Transverse colon (tissue), 4 donors: ENCODE measurements around the gene GNAQ. TPM values are rescaled to one million over a fixed set of nuclear protein-coding genes. Genes with fewer than 3 reads are reported as not detected.
A peak's percentile ranks its signal among the peaks of the same experiment; 100 is the strongest.
"Not testable (repeated sequence)": the region's sequence is repeated elsewhere in the genome, so short reads cannot be mapped to it uniquely, and the experiment has no call there.

ENCODE experiments used
- DNase-seq: peaks from one replicate; pipeline ENCODE4 v3.0.0-alpha.2; 2019
- H3K27ac ChIP-seq, 4 donors: fragments of 200-600 bp; sonication (generic); 2 replicates each; pipeline ENCODE4 v1.5.1; 2016 to 2018; ENCODE audit warnings: inconsistent platforms in 4 of 4
- H3K27me3 ChIP-seq: fragments of 200-600 bp; sonication (generic); 2 replicates; pipeline ENCODE4 v1.5.1; 2017; ENCODE audit warnings: inconsistent platforms
- H3K36me3 ChIP-seq, 4 donors: fragments of 200-600 bp; sonication (generic); 2 replicates each; pipeline ENCODE4 v1.5.1; 2017 to 2019; ENCODE audit warnings: inconsistent platforms in 4 of 4
- H3K4me1 ChIP-seq, 4 donors: fragments of 200-600 bp; sonication (generic); 2 replicates each; pipeline ENCODE4 v1.5.1; 2017 to 2020; ENCODE audit warnings: inconsistent platforms in 4 of 4
- H3K4me3 ChIP-seq, 4 donors: fragments of 200-600 bp; sonication (generic); 1 replicate in 1 of 4; 2 replicates in 3 of 4; pipeline versions ENCODE4 v1.5.1 to v1.6.1; 2017 to 2019; ENCODE audit warnings: inconsistent platforms in 4 of 4
- H3K9me3 ChIP-seq, 2 donors: fragments of 200-600 bp; sonication (generic); 2 replicates each; pipeline ENCODE4 v1.5.1; 2017 to 2019; ENCODE audit warnings: inconsistent platforms in 2 of 2
- EP300 ChIP-seq: sonication (generic); formaldehyde crosslinking; IDR thresholded peaks from one replicate; pipeline ENCODE4 v1.6.1; 2017; ENCODE audit warnings: antibody characterized with exemption, low read depth
- POLR2A ChIP-seq: fragments of 450-650 bp; IDR thresholded peaks from one replicate; pipeline ENCODE4 v1.6.1; 2016; ENCODE audit warnings: antibody characterized with exemption, mild to moderate bottlenecking, moderate library complexity
- POLR2AphosphoS5 ChIP-seq, 3 donors: sonication (generic); formaldehyde crosslinking; IDR thresholded peaks; one replicate each; pipeline ENCODE4 v1.6.1; 2016; ENCODE audit warnings: antibody characterized with exemption in 3 of 3
- WGBS, 2 donors: methylation state at CpG; one replicate each; pipeline ENCODE4 v1.1.5; 2018; ENCODE audit warnings: low coverage in 1 of 2; 5-methylcytosine and 5-hydroxymethylcytosine counted together
- in situ Hi-C, 4 donors: fragments of 200-750 bp; cut with MboI; loops; one replicate each; pipeline versions ENCODE4 v1.15.0 to v1.15.1; 2017; ENCODE audit warnings: low sequenced_read_pairs in 3 of 4, low pct_ligation_motif_present in 1 of 4, low pct_unique_long_range_greater_than_20kb in 1 of 4
- intact Hi-C: fragments of 100-400 bp; cut with DNase I; formaldehyde crosslinking; loops from one replicate; pipeline ENCODE4 v1.15.1; 2023; ENCODE audit warnings: low total_unique reads
- total RNA-seq, 4 donors: library from RNA; depleted of rRNA; stranded (reverse); fragments of >200 nt; gene quantifications; one replicate each; pipeline ENCODE4 v1.1.0, GENCODE V29; 2016
- TF ChIP-seq, protein P1 (sequence below), 5 experiments: fragments of 200-600 bp in 3 of 5; fragments of 450-650 bp in 2 of 5; sonication (generic) in 3 of 5; IDR thresholded peaks; 1 replicate in 2 of 5; 2 replicates in 3 of 5; pipeline ENCODE4 v1.5.1; 2016 to 2017; ENCODE audit warnings: antibody characterized with exemption in 5 of 5, inconsistent platforms in 3 of 5, mild to moderate bottlenecking in 2 of 5, moderate library complexity in 1 of 5

GNAQ gene
- total RNA-seq, 4 donors from 2014 or later: 36.3 to 54.9 (median 47.1) TPM

DNA sequence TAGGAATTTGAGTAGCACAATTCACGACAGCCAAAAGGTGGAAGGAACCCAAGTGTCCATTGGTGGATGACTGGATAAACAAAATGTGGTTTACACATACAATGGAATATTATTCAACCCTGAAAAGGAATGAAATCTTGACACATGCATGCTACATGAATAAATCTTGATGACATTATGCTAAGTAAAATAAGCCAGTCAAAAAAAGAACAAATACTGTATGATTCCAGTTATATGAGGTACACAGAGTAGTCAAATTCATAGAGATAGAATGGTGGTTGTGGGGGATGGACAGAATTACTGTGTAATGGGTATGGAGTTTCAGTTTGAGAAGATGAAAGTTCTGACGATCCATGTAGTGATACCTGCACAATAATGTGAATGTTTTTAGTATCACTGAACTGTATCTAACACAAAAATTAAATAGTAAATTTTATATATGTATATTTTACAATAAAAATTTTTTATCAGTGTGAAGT lies 265.8 kb downstream of the GNAQ start:
- 69 to 76% methylated on average over 2 of the region's 2 CpGs for WGBS, 2 donors
- H3K4me3 ChIP-seq: no peak overlapping the region
- H3K27ac ChIP-seq: no peak overlapping the region
- TF ChIP-seq EP300 (no peak), POLR2A (no peak), POLR2AphosphoS5 (IDR thresholded peaks at IDR 0.05) (no peak)
- TF ChIP-seq, protein P1, sequence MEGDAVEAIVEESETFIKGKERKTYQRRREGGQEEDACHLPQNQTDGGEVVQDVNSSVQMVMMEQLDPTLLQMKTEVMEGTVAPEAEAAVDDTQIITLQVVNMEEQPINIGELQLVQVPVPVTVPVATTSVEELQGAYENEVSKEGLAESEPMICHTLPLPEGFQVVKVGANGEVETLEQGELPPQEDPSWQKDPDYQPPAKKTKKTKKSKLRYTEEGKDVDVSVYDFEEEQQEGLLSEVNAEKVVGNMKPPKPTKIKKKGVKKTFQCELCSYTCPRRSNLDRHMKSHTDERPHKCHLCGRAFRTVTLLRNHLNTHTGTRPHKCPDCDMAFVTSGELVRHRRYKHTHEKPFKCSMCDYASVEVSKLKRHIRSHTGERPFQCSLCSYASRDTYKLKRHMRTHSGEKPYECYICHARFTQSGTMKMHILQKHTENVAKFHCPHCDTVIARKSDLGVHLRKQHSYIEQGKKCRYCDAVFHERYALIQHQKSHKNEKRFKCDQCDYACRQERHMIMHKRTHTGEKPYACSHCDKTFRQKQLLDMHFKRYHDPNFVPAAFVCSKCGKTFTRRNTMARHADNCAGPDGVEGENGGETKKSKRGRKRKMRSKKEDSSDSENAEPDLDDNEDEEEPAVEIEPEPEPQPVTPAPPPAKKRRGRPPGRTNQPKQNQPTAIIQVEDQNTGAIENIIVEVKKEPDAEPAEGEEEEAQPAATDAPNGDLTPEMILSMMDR (IDR thresholded peaks at IDR 0.05): no peak
- peaks cover 0 to 25% (median 8%) of the 10 kb centered on the region in 4 donors for H3K4me1 ChIP-seq
- H3K27me3 ChIP-seq: no peaks in the 10 kb centered on the region
- no peak for DNase-seq
- intact Hi-C loops: no loop called here
- in situ Hi-C loops: loop anchor here in 1 of 4 donors (25.0 kb wide), 1 partner anchor 104 kb away; no protein-coding TSS in a partner anchor
- no peaks in the 10 kb centered on the region for H3K36me3 ChIP-seq
- no peaks in the 10 kb centered on the region for H3K9me3 ChIP-seq

DNA sequence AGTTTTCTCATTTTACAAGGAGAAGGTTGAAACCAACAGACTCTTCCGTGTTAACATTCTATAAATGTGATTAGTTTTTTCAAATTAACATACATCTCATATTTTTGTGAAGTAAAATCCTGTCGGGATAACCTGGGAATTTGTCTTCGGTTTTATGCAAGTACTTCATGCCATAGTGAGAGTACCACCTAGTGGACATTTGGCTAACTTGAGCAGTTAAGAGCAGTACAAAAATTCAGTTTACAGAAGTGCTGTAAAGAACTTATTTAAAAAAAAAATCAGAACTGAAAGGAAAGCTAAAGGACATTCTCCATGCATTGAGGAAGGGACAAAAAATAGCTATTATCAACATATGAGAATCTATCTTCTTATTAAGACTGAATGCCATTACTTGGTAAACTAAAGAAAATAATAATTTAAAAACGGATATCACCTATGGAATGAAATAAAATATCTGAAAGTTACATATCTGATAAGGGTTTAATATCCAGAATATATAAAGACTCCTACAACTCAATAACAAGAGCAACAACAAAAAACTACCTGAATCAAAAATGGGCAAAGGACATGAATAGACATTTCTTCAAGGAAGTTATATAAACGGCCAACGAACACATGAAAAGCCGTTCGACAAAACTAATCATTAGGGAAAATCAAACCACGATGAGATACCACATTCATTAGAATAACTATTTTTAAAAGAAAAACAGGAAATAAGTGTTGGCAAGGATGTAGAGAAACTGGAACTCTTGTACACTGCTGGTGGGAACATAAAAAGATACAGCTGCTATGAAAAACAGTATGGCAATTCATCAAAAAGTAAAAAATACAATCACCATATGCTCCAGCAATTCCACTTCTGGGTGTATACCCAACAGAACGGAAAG lies 266.5 kb downstream of the GNAQ start:
- in situ Hi-C loops: loop anchor here in 1 of 4 donors (25.0 kb wide), 1 partner anchor 103 kb away; no protein-coding TSS in a partner anchor

DNA sequence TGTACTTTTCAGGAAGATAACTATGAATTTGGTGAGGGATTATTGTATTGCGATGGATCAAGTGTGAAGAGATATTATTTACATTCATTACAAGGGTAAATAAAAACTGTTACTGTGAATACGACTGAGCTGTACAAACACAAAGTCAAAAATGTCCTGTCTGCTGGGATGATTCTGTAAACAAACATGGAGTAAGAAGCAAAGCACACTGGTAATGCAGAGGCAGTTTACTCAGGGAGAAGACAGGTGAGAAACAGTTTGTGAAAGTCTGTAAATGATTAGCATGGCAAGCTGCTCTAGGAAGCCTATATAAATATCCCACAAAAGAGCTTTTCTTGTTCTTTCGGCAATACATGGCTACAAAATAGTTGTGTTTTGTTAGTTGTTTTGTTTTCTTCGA lies 268.0 kb downstream of the GNAQ start:
- Histone ChIP-seq H3K36me3 (no peaks in the 10 kb centered on the region), H3K4me1 (peaks cover 0 to 25% (median 8%) of the 10 kb centered on the region in 4 donors), H3K27me3 (no peaks in the 10 kb centered on the region), H3K9me3 (no peaks in the 10 kb centered on the region), H3K4me3 (no peak overlapping the region), H3K27ac (peak overlapping the region in 1 of 4 donors; percentile 12)
- TF ChIP-seq EP300 (no peak), POLR2AphosphoS5 (IDR thresholded peaks at IDR 0.05) (no peak), POLR2A (no peak)
- TF ChIP-seq, protein P1 (IDR thresholded peaks at IDR 0.05): no peak
- 48 to 54% methylated on average over 3 to 4 of the region's 4 CpGs for WGBS, 2 donors
- in situ Hi-C loops (loop anchor here in 1 of 4 donors (25.0 kb wide), 1 partner anchor 101 kb away; no protein-coding TSS in a partner anchor), intact Hi-C loops (no loop called here)
- no peak for DNase-seq

More for the DNA sequence above, 266.5 kb downstream of the GNAQ start:
- Histone ChIP-seq H3K4me1 (peaks cover 0 to 25% (median 8%) of the 10 kb centered on the region in 4 donors), H3K4me3 (no peak overlapping the region), H3K9me3 (no peaks in the 10 kb centered on the region), H3K27me3 (no peaks in the 10 kb centered on the region), H3K27ac (no peak overlapping the region), H3K36me3 (no peaks in the 10 kb centered on the region)
- DNase-seq: no peak
- 69 to 70% methylated on average over 10 of the region's 10 CpGs for WGBS, 2 donors
- intact Hi-C loops: no loop called here
- no peak for TF ChIP-seq EP300
- TF ChIP-seq, protein P1 (IDR thresholded peaks at IDR 0.05): peak; percentile 44 to 62 (median 58)

DNA sequence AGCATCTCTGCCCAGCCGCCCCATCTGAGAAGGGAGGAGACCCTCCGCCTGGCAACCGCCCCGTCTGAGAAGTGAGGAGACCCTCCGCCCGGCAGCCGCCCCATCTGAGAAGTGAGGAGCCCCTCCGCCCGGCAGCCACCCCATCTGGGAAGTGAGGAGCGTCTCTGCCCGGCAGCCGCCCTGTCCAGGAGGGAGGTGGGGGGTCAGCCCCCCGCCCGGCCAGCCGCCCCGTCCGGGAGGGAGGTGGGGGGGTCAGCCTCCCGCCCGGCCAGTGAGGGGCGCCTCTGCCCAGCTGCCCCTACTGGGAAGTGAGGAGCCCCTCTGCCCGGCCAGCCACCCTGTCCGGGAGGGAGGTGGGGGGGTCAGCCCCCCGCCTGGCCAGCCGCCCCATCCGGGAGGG lies 270.7 kb downstream of the GNAQ start:
- intact Hi-C loops, H3K27me3 ChIP-seq, DNase-seq, H3K27ac ChIP-seq, H3K36me3 ChIP-seq, H3K9me3 ChIP-seq, H3K4me3 ChIP-seq: not testable (repeated sequence)
- WGBS, 2 donors: no CpG with 5 or more reads among the region's 25 CpGs
- in situ Hi-C loops: loop anchor here in 1 of 4 donors (25.0 kb wide), 1 partner anchor 99 kb away; no protein-coding TSS in a partner anchor
- peaks cover 0 to 14% (median 5%) of the 10 kb centered on the region in 4 donors for H3K4me1 ChIP-seq
